Heart left ventricle (tissue), 13 donors: ENCODE results near the gene CXXC5.

Source experiments
- POLR2A ChIP-seq, 2 donors: fragments of 450-650 bp; IDR thresholded peaks; one replicate each; pipeline ENCODE4 v1.6.1; 2017; ENCODE audit warnings: antibody characterized with exemption in 2 of 2, mild to moderate bottlenecking in 2 of 2, moderate library complexity in 2 of 2
- TF ChIP-seq, protein P1 (sequence below), 12 donors: fragments of 200-600 bp; sonication (generic) in 4 of 12; IDR thresholded peaks; one replicate each; pipeline versions ENCODE4 v1.5.0 to v1.8.0; 2018 to 2022; ENCODE audit warnings: antibody characterized with exemption in 12 of 12, mild to moderate bottlenecking in 5 of 12
- donor health status: ischemic (EF 13 %, LVEDD 7.1; RV severe dilation, severe dysfunction).
- donor health status: DM: no; HTN: yes; CAD: no.
- donor health status: DM: no; HTN: no; CAD: no.
- donor health status: ischemic (EF 25% LVEDD 6.9; RV normal size, moderate dysfunction).
- donor health status: ischemic (EF 25% LVEDD 5.7; RV mildly dilated, moderate dysfunction).
- donor health status: ischemic (EF 35%, LVEDD 5.7; RV mildly dilated, moderate dysfunction).
- donor health status: nonischemic (EF 11% LVEDD 7.7; RV severe dilation, severe dysfunction).
- donor health status: DM: yes; HTN: yes; CAD: no.
- donor health status: PGD.
- donor health status: ischemic (EF 29% LVEDD 5.4; RV normal size, mild dysfunction).
- donor health status: nonischemic (EF 23%, LVEDD 6.1; RV moderate dilation, normal function).

DNA sequence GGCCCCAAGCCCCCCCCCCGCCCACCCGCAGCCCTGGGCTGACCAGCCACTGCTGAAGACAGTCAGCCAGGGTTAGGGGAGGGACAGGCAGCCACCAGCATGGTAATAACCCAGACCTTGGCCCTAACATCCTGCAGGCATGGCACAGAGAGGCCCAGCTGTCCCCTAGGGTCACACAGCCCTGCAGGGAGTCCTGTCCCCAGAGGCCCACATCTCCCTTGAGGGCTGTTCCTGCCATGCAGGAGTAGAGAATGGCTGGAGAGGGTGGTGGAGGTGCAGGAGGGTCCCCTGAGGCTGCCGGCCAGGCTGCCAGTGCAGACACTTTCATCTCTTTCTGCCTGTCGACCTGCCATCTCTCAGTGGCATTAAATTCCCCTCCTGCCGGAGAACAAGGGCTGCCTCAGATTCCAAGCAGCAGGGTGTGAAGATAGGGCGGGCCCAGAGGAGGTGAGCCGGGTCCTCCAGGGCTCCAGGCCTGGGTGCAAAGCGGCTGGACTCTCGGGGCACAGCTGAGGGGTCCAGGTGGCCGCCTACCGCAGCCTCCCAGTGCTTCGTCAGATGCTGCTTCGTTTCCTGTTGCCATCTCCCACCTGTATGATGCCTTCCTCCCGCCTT lies 40.0 kb downstream of the CXXC5 start:
- TF ChIP-seq POLR2A (IDR thresholded peaks at IDR 0.05) = no peak
- TF ChIP-seq, protein P1, sequence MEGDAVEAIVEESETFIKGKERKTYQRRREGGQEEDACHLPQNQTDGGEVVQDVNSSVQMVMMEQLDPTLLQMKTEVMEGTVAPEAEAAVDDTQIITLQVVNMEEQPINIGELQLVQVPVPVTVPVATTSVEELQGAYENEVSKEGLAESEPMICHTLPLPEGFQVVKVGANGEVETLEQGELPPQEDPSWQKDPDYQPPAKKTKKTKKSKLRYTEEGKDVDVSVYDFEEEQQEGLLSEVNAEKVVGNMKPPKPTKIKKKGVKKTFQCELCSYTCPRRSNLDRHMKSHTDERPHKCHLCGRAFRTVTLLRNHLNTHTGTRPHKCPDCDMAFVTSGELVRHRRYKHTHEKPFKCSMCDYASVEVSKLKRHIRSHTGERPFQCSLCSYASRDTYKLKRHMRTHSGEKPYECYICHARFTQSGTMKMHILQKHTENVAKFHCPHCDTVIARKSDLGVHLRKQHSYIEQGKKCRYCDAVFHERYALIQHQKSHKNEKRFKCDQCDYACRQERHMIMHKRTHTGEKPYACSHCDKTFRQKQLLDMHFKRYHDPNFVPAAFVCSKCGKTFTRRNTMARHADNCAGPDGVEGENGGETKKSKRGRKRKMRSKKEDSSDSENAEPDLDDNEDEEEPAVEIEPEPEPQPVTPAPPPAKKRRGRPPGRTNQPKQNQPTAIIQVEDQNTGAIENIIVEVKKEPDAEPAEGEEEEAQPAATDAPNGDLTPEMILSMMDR (IDR thresholded peaks at IDR 0.05) = no peak
